Measurements from ENCODE around the gene EPB41L5.

Gene EPB41L5

GRCh38 chr2:120104772-120105171, 91.9 kb downstream of the EPB41L5 start:
- POLR2A ChIA-PET = no interaction called here
- CTCF ChIA-PET = interaction anchor here (2.0 kb wide), 1 partner anchor 70 kb away, joined by 10 read pairs; no protein-coding TSS in a partner anchor
- TF ChIP-seq, protein P1, sequence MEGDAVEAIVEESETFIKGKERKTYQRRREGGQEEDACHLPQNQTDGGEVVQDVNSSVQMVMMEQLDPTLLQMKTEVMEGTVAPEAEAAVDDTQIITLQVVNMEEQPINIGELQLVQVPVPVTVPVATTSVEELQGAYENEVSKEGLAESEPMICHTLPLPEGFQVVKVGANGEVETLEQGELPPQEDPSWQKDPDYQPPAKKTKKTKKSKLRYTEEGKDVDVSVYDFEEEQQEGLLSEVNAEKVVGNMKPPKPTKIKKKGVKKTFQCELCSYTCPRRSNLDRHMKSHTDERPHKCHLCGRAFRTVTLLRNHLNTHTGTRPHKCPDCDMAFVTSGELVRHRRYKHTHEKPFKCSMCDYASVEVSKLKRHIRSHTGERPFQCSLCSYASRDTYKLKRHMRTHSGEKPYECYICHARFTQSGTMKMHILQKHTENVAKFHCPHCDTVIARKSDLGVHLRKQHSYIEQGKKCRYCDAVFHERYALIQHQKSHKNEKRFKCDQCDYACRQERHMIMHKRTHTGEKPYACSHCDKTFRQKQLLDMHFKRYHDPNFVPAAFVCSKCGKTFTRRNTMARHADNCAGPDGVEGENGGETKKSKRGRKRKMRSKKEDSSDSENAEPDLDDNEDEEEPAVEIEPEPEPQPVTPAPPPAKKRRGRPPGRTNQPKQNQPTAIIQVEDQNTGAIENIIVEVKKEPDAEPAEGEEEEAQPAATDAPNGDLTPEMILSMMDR (IDR thresholded peaks at IDR 0.05; ENCODE audit: insufficient read depth, low read length, missing control alignments) = no peak
- no peak for DNase-seq (ENCODE audit: low read depth, low spot score)
- H3K4me3 ChIP-seq (ENCODE audit: low read depth, low read length) = no peak overlapping the region

DNA sequence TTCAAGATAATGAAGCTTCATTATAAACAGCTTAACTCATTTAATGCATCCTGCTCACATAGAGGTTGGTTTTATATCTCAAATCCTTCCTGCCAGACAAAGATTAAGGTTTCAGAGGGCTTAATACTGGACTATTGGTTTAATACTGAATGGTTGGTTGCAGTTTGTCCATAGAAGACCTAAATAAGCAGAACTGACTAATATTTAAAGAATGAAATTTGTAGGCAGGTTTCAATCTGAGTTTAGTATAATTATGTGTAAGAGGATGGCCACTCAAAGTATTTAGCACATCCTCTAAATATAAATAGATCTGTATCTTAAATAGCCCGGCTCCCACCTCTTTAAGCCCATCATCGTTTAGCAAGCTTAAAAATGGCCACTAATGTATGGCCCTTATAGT, 92.5 kb downstream of the EPB41L5 start:
- TF ChIP-seq, protein P1 (IDR thresholded peaks at IDR 0.05; ENCODE audit: insufficient read depth, low read length, missing control alignments) = no peak
- POLR2A ChIA-PET = no interaction called here
- no peak for DNase-seq (ENCODE audit: low read depth, low spot score)
- H3K4me3 ChIP-seq (ENCODE audit: low read depth, low read length) = no peak overlapping the region
- CTCF ChIA-PET = interaction anchor here (0.6 to 2.0 kb wide), 2 partner anchors 70 to 208 kb away, joined by 3 to 10 read pairs; no protein-coding TSS in a partner anchor

DNA sequence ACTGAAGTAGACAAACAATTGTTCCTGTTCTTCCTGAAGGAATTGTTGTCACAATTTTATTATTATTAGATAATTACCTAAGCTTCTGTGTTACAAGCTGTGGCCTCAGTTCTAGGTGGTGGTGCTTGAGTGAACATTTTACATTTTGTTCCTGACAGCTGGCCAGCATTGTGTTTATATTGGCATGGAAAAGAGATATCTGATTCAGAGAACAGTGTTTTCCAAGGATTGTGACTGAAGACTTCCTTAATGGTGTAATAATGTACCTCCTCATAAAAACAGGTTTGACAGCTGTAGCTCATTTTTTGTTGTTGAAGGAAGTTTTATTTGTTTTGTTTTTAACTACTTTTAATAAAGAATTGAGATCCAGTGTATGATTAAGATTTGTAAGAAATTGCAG, 95.2 kb downstream of the EPB41L5 start:
- ChIA-PET CTCF (interaction anchor here (1.3 to 5.3 kb wide), 6 partner anchors 8 to 573 kb away, joined by 3 to 114 read pairs (median 10); no protein-coding TSS in a partner anchor), POLR2A (interaction anchor here (0.7 kb wide), 1 partner anchor 968 kb away, joined by 3 read pairs; no protein-coding TSS in a partner anchor)
- H3K4me3 ChIP-seq (ENCODE audit: low read depth, low read length) = no peak overlapping the region
- TF ChIP-seq, protein P1 (IDR thresholded peaks at IDR 0.05; ENCODE audit: insufficient read depth, low read length, missing control alignments) = no peak
- peak; percentile 17 for DNase-seq (ENCODE audit: low read depth, low spot score)

- DNase-seq (ENCODE audit: low read depth, low spot score) = no peak
- TF ChIP-seq, protein P1 (IDR thresholded peaks at IDR 0.05; ENCODE audit: insufficient read depth, low read length, missing control alignments) = no peak
- CTCF ChIA-PET = interaction anchor here (1.0 to 5.3 kb wide), 11 partner anchors 8 to 572 kb away, joined by 3 to 114 read pairs (median 6); no protein-coding TSS in a partner anchor
- POLR2A ChIA-PET = no interaction called here
- H3K4me3 ChIP-seq (ENCODE audit: low read depth, low read length) = no peak overlapping the region
Observed at GRCh38 chr2:120108749-120109148, 95.9 kb downstream of the EPB41L5 start.

DNA sequence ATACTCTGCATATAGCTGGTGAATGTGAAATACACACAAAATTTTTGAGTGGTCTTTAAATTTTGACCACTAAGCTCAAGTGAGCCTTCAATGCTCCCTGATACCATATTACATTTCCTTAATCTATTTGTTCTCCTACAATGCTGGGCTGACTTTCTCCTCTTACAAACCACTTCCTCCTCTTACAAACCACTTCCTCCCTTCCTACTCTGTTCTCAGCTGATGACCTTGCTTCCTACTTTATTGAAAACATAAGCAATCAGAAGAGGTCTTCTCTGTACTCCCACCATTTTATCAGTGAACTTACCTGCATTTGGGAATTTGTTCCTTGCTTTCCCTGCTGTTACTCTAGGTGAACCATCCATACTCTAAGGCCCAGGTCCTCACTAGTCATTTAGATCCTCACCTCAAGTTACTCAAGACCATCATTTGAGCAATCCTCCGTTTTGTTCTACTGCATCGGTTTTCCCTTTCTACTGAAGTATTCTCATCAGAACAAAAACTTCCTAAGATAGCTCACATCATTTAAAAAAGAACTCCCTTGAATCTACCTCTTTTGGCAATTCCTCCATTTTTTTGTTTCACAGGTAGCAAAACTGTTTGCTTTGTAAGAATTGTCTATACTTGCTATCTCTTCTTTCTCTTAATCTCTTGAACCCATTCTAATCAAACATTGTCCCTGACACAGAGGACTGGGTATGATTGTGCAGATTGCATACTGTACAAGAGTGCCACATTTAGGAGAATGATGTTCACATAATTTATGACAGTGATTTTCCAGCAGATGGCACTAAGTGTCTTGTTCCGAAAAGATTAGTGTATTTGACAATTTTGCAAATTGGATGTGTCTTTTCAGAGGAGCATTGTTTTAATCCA, 96.5 kb downstream of the EPB41L5 start:
- CTCF ChIA-PET = interaction anchor here (0.6 to 5.3 kb wide), 33 partner anchors 8 to 580 kb away, joined by 3 to 114 read pairs (median 4); partner anchors contain the start of gene EPB41L5
- TF ChIP-seq, protein P1 (IDR thresholded peaks at IDR 0.05; ENCODE audit: insufficient read depth, low read length, missing control alignments) = peak; percentile 24
- DNase-seq (ENCODE audit: low read depth, low spot score) = no peak
- POLR2A ChIA-PET = no interaction called here
- no peak overlapping the region for H3K4me3 ChIP-seq (ENCODE audit: low read depth, low read length)

- ChIA-PET CTCF (interaction anchor here (0.6 to 5.3 kb wide), 29 partner anchors 8 to 573 kb away, joined by 3 to 114 read pairs (median 4); partner anchors contain the start of gene EPB41L5), POLR2A (no interaction called here)
- no peak overlapping the region for H3K4me3 ChIP-seq (ENCODE audit: low read depth, low read length)
- TF ChIP-seq, protein P1 (IDR thresholded peaks at IDR 0.05; ENCODE audit: insufficient read depth, low read length, missing control alignments) = no peak
- no peak for DNase-seq (ENCODE audit: low read depth, low spot score)
Observed at GRCh38 chr2:120110062-120110362, 97.1 kb downstream of the EPB41L5 start.
